NCI-H510A treated with DMSO at 0.1 percent for 48 hours (cell line): ENCODE measurements around the gene LILRB2.
"Not testable (repeated sequence)": the region's sequence is repeated elsewhere in the genome, so short reads cannot be mapped to it uniquely, and the experiment has no call there.

Experiments
- DNase-seq: peaks from one replicate; lab custom pipeline; 2025; lab: John Stamatoyannopoulos, UW

Gene LILRB2

DNA sequence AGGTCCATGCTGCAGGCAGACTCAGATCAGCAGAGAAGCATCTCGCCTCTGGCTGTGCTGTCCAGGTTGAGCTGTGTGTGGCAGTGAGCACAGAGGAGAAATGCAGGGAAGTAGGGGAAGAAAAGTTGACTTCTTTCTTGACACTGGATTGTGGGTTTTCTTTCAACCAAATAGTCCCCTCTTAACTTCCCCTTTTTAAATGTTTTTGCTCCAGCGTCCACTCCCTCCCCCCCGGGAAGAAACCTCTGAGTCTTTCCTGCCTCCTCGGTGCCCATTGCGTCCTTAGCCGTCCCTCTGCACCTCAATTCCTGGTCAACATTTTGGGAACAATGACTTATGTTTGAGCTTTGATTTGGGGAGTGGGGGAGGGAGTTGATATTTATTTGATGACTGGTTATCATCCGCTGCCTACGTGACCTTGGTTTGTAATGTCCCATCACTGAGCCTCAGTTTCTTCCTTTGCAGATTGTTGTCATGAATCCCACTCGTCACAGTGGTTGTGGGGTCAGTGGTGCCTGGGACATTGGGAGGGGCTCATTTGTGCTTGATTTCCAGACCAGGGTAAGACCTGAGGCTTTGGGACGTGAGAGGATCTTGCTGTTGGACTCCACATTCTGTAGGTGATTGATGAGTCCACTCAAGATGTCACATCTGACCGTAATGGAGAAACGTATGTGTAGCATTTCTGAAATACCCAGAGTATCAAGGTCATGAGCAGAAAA, at the start of gene LILRB2:
LILRB2 (minus strand) TSS at position 104 of the 722 bp plus-strand sequence. CDS start 614 bp downstream, outside the sequence.
- no peak for DNase-seq

DNA sequence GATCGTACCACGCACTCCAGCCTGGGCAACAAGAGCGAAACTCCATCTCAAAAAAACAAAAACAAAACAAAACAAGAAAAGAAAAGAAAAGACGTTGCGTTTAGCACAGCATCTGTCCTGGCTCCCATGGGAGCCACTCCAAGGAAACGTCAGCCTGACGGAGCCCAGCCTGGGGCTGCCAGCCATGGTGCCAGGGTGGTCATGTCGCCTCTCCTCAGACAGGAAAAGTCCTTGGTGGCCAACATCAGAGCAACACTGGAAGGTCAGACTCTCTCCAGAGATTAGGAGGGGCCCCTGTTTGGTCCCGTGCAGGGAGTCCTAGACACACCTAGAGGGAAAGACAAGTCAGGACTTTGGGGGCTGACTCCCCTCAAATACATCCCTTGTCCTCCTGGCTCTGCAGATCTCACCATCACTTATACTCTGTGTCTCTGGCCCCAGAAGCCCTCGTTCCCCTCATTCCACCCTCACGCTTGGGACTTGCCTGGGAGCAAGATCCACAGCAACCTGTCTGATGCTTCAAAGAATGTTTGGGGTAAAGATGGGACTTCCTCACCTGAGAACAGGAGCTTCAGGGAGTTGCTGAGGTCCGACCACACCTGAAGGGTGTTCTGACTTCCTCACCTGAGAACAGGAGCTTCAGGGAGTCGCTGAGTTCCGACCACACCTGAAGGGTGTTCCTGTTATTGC, 48.7 kb upstream of the LILRB2 start:
- no peak for DNase-seq

DNA sequence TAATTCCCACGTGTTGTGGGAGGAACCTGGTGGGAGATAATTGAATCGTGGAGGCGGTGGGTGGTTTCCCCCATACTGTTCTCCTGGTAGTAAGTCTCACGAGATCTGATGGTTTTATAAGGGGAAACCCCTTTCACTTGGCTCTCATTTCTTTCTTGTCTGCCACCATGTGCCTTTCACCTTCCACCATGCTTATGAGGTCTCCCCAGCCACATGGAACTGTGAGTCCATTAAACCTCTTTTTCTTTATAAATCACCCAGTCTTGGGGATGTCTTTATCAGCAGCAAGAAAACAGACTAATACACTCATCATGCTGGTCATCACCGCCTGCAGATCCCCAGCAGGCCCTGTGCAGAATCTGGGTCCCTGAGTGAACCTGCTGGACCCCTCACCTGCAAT, 47.9 kb upstream of the LILRB2 start:
- DNase-seq = not testable (repeated sequence)

GRCh38 chr19:54325631-54326030, 44.7 kb upstream of the LILRB2 start:
- no peak for DNase-seq

DNA sequence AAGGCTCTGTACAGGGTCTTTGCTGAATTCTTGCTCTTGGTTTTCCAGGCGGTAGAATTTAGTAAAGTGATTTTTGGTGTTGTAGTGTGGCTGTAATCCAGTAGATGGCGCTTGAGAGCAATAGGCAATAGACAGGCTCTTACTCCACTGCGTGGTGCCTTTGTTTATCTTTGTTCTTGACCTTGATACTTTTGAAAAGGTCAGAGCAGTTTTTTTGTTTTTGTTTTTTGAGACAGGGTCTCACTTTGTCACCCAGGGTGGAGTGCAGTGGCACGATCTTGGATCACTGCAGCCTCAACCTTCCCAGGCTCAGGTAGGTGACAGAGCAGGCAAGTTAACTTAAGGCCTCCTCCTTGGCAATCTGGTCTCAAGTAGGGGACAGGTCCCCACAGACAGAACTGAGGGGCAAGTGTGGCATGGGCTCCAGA, 44.3 kb upstream of the LILRB2 start:
- DNase-seq = peak; percentile 1

- no peak for DNase-seq
Observed at GRCh38 chr19:54324071-54324470, 43.2 kb upstream of the LILRB2 start.

GRCh38 chr19:54322934-54323333, 42.0 kb upstream of the LILRB2 start:
- not testable (repeated sequence) for DNase-seq

GRCh38 chr19:54322295-54322694, 41.4 kb upstream of the LILRB2 start:
- DNase-seq = not testable (repeated sequence)

DNA sequence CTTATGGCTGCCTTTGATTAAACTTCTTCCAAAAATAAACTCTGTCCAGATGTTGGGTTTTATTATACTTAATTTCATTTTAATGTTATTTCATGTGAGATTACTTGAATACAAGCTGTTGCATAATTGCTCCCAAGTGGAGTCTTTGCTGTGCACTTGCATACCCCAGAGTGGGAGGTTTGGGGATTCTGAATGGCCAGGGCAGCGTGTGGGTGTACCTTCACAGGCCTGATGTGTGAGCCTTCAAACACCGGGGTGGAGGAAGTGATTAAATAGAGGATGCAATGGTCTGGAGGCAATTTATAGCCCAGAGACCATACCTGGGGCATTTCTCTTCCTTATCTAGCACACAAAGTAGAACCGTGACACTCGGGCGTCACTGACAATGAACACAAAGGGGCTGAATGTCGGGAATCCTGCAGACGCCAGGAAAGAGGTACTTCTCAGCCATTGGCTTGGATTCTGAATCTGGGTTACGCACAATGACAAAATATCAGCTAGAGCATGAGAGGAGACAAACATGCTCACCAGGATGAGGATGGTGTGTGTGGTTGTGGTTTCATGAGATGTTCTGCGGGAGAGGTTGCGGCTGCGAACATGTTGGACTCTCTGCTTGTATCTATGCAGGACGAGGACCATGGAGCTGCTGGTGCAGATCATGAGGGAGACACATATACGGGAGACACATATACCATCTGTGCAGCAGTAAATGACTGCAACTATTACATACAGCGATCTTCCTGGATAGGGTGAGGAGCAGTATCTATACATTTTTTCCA, 39.2 kb upstream of the LILRB2 start:
- no peak for DNase-seq

- no peak for DNase-seq
Observed at GRCh38 chr19:54319049-54319448, 38.1 kb upstream of the LILRB2 start.

- DNase-seq = no peak
Observed at GRCh38 chr19:54317965-54318240, 37.0 kb upstream of the LILRB2 start.

DNA sequence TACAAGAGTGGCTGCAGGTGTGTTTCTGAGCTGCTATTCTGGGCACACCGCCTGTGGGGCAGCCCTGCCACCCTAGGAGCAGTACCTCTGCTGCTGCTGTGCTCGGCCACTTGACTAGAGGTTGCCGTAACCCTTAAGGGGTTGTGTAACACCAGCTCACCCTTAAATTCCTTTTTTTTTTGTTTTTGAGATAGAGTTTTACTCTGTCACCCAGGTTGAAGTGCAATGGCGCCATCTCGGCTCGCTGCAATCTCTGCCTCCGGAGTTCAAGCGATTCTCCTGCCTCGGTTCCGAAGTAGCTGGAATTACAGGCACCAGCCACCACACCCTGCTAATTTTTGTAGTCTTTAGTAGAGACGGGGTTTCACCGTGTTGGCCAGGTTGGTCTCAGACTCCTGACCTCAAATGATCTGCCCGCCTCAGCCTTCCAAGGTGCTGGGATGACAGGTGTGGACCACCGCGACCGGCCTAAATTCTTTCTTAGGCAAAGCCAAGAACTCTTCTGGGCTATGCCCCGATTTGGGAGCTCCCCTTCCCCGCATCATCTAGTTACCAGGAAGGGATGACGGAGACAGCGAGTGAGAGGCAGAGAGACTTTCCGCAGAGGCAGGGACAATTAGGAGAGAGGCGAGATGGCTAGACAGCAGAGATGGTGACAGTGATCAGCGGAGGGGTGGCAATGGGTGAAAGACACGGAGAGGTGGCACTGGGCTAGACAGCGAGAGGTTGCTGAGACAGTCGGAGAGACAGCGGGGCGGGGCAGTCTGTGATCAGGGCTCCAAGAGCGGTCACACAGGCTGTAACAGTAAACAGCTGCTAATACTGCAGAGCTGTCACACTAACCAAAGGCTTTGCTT, 36.4 kb upstream of the LILRB2 start:
- DNase-seq = no peak

DNA sequence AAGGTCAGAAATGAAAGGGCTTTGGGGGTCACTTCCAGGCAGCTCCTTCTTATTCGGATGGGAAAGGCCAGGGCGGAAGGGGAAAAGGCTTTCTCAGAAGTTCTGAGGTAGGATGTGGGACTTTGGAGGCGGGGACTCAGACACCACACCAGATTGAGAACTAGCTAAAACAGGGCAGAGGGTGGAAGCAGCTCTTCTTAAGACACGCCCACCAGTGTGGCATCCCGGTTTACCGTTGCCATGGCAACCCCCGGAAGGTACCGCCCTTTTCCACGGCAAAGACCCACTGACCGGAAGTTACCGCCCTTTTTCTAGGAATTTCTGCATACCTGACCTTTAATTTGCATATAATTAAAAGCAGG, 35.8 kb upstream of the LILRB2 start:
- DNase-seq = no peak

DNA sequence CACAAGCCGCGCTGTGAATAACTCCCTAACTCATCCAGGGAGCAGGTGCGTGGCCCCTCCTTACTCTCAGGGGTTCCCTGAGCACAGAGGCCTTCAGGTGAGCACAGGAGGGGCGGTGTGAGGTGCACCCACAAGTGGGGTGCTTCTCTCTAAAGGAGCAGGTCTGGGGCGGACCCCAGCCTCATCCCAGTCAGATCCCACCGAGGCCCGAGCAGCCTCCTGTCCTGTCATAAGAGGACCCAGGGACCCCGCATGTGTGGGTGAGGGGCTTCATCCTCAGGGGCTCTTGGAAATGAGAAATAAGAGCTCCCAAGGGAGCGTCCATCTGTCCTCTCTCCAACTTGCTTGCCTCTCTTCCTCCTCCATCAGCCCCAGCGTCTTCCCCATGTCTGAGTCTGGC, 35.0 kb upstream of the LILRB2 start:
- no peak for DNase-seq

DNA sequence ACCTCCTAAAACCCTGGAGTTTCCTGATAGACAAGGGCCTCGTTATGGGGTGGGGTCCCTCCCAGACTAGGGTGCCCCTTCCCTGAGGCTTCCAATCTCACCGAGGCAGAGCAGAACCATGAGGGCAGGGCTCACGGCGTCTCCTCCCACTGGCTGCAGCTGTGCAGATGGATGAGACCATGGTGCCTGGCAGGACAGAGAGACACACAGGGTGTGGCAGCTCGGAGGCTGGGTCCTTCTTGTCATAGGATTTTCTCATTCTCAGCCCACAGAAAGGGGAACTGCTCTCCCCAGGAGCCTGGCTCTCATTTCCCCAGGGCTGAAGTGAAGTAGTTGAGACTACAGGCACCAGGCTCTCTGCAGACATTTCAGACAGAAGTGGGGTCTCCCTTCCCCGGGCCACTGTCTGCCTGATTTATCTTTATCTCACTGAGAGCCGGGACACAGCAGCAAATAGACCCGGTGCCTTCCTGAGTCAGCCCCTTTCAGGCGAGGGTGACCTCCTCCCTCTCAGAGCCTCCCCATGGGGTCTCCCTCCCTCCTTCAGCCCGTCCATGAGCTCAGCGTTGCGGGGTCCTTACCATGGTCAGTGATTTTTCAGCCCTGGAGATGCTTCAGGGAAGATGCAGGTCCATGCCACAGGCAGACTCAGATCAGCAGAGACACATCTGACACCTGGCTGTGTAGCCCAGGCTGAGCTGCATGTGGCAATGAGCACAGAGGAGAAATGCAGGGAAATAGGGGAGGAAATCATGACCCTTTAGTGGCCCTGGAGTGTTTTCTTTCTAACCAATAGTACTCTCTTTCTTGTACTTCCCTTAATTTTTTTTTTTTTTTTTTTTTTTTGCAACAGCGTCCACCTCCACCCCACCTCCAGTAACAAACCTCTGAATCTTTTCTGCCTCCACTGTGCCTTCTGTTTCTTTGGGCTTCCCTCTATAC, 31.8 kb upstream of the LILRB2 start, which contains the start of gene LILRA5:
LILRA5 (minus strand) TSS at position 731 of the 942 bp plus-strand sequence; CDS start at position 584, 147 bp downstream.
- no peak for DNase-seq

- DNase-seq = no peak
Observed at GRCh38 chr19:54312011-54312410, 31.1 kb upstream of the LILRB2 start.

DNA sequence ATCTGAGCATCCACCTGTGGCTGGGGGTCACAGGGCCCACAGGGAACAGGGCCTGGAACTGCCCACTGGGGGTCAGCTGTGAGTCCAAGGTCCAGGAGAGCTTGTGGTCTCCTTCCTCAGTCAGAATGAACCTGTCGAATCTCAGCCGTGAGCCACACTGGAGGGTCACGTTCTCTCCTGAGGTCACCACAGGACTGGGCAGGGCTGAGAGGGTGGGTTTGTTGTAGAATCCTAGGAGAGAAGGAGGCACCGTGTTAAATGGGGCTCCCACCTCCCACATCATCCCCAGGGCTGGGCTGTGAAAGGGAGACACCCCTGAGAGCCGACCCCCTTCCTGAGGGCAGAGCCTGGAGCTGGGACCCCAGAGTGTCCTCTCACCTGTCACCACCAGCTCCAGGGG, 30.6 kb upstream of the LILRB2 start:
- DNase-seq = no peak

- no peak for DNase-seq
Observed at GRCh38 chr19:54310543-54310942, 29.6 kb upstream of the LILRB2 start.

DNA sequence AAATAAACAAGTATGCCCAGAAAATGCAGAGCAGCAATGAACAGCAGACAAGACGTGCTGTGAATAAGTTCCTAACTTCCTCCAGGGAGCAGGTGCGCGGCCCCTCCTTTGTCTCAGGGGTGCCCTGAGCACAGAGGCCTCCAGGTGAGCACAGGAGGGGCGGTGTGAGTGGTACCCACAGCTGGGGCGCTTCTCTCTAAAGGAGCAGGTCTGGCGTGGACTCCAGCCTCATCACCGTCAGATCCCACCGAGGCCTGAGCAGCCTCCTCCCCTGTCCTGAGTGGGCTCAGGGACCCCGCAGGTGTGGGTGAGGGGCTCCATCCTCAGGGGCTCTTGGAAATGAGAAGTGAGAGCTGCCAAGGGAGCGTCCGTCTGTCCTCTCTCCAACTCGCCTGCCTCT, 28.9 kb upstream of the LILRB2 start:
- DNase-seq = no peak

GRCh38 chr19:54307389-54308020, 26.6 kb upstream of the LILRB2 start:
- DNase-seq = no peak
